ENCODE results near the gene MED7.

The MED7 gene

GRCh38 chr5:157162919-157163510, 20.4 kb upstream of the MED7 start:
- no peak for DNase-seq

DNA sequence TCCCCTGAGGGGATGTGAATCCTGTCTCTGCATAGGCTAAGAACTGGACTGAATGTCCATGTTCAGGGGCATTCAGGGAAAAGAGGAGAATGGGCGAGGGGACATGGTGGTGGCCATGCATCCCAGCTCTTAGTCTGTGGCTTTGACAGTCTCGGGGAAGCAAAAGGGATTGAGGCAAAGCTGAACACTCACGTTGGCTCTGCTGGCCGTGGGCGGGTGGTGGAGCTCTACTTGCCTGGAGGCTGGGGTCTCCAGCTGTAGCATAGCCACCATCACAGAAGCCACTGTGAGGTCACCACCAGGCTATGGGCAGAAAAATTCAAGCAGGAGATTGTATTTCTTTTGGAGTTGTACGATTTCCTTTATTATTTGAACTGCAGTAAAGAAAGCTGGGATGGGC, 19.3 kb upstream of the MED7 start:
- DNase-seq: no peak

DNA sequence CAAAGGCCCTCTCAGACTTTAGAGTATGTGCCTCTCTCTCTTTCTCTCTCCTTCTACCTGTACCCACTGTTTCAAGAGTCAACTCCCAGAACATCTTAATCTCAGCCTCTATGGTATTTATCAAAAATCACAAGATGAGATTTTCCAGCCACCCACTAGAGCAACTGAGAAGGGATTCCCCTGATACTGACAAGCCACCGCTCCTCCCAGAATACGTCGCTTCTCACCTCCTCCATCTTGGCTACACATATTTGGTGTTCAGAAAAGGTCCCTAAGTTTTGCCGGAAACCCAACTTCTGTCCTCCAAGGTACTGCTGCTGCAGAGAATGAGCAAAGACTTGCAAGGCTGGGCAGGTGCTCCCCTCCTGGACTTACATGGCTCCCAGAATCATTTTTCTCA, 17.3 kb upstream of the MED7 start:
- DNase-seq: peak in 1 of 2 experiments; percentile 52

GRCh38 chr5:157159209-157159751, 16.6 kb upstream of the MED7 start:
- DNase-seq: peak in 1 of 2 experiments; percentile 48

GRCh38 chr5:157157293-157157891, 14.7 kb upstream of the MED7 start:
- DNase-seq: no peak

DNA sequence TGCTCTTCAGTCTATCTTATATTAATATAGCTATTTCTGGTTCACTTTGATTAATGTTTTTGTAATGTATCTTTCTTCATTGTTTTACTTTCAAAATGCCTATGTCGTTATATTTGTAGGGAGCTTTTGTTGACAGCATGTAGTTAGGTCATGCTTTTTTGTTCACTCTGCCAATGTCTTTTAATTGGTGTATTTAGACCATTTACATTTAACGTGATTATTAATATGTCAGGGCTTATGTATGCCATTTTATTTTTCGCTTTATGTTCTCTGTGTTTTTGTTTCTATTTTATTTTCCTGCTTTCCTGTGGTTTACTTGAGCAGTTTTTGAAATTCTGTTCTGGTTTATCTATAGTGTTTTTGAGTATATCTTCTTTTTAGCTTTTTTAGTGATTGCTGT, 12.6 kb upstream of the MED7 start:
- no peak for DNase-seq

DNA sequence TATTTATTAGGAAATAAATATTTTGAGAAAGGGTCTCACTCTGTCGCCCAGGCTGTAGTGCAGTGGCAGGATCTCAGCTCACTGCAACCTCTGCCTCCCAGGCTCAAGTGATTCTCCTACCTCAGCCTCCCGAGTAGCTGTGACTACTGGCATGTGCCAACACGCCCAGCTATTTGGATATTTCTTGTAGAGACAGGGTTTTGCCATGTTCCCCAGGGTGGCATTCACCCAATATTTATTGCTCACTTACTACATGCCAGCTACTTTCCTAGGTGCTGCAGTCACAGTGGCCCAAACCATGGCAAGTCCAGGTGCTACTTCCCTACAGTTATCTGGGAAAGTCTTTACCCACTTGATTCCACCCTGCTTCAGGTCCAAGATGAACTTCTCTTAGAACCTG, 8.3 kb upstream of the MED7 start:
- no peak for DNase-seq

- DNase-seq: peak; percentile 69 to 77
Observed at GRCh38 chr5:157148734-157149615, 6.3 kb upstream of the MED7 start.

DNA sequence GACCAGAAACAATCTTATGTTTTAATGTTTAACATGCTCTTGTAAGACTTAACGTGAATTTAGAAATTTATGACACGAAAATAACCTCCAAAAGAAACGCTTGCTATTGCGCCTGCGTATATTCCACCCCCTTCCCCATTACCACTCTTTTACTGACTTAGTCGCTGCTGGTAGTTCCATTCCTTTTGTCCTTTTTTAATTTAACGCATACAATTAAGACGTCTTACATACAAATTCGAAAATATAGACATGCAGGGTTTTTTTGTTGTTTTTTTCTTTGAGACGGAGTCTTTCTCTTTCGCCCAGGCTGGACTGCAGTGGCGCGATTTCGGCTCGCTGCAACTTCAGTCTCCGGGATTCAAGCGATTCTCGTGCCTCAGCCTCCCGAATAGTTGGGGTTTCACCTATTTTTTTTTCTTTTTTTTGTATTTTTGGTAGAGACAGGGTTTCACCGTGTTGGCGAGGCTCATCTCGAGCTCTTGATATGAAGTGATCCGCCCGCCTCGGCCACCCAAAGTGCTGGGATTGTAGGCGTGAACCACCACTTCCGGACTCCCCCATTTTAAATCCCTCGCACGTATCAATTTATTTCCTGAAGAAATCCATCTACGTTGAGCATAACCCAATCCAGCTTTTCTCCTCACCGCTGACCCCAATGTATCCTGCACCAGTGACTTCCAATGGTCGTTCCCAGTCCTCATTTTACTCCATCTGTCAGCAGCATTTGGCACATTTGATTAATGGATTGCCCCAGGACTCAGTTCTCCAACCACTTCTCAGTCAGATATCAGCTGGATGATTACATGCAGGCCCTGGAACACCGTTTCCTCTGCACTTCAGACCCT, 684 bp upstream of the MED7 start:
- peak; percentile 33 to 36 for DNase-seq

- no peak for DNase-seq
Observed at GRCh38 chr5:157137691-157138090, 5.0 kb downstream of the MED7 start.

DNA sequence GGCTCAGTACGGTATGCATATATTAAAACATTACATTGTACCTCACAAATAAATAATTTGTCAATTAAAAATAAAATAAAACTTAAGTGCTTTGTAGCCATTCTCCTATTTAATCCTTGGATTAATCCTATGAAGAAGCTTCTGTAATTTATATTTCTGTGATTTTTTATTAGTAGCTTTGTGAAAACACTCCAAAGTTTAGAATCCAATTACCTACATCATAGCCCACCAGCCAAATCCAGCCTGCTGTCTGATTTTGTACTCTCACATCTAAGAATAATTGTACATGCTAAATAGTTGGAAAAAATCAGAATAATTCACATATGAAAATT, 10.4 kb downstream of the MED7 start:
- no peak for DNase-seq

- DNase-seq: no peak
Observed at GRCh38 chr5:157130925-157131324, 11.7 kb downstream of the MED7 start.

GRCh38 chr5:157121709-157122108, 21.0 kb downstream of the MED7 start:
- DNase-seq: no peak

GRCh38 chr5:157120102-157120501, 22.6 kb downstream of the MED7 start:
- DNase-seq: no peak

GRCh38 chr5:157116483-157116954, 26.1 kb downstream of the MED7 start:
- DNase-seq: no peak

- DNase-seq: no peak
Observed at GRCh38 chr5:157115502-157115901, 27.2 kb downstream of the MED7 start.

- DNase-seq: no peak
Observed at GRCh38 chr5:157115012-157115411, 27.7 kb downstream of the MED7 start.

- DNase-seq: no peak
Observed at GRCh38 chr5:157113002-157113401, 29.7 kb downstream of the MED7 start.

DNA sequence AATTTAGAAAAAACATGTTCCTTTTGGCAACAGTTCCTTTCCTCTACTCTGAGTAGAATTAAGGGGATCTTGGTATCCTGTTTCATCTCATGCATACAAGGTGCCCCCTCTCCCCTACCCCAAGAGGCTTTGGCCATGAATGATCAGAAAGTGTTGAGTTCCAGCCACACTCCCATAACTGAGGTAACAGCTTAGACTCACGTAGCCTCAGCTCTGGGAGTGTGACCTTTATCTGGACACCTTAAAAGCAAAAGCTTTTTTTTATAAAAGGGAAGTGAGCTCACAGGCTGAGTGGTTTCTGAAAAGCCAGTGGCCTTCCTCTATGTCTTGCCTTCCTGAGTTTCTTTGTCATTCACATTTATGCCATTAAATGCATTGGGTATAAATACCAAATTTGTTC, 32.9 kb downstream of the MED7 start:
- peak in 1 of 2 experiments; percentile 14 for DNase-seq

GRCh38 chr5:157108976-157109375, 33.7 kb downstream of the MED7 start, which contains the start of gene HAVCR2:
TSS of gene HAVCR2 (minus strand) at chr5:157109044. CDS start at chr5:157108983, 61 bp downstream.
- DNase-seq: peak; percentile 13 to 45

GRCh38 chr5:157107508-157107907, 35.2 kb downstream of the MED7 start:
- no peak for DNase-seq

DNA sequence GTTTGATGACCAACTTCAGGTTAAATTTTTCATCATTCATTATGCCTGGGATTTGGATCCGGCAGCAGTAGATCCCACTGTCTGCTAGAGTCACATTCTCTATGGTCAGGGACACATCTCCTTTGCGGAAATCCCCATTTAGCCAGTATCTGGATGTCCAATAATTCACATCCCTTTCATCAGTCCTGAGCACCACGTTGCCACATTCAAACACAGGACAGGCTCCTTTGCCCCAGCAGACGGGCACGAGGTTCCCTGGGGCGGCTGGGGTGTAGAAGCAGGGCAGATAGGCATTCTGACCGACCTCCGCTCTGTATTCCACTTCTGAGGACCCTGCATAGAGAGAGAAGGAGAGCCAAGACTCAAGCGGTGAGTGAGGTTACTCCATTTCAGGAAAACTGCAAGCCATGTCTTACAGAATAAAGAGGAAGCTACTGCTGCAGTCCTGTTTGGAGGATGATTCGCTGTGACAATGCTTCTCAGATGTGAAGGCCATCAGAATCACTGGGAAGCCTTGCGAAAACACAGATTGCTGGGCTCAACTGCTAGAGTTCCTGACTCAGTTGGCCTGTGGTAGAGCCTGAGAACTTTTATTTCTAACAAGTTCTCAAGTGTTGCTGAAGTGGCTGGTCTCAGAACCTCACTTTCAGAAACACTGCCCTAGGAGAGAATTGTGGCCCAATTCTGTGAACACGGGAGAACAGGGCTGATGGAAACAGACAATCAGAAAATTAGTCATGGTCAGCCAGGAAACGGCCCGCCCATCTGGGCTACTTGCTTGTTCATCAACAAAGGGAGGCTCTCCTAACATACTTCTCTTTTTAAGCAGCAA, 35.8 kb downstream of the MED7 start:
- no peak for DNase-seq

All from stimulated activated CD4-positive, alpha-beta T cell treated with anti-CD3 and anti-CD28 coated beads, Interleukin-4, amount 100 ng/mL, for 4 hours (primary cell).